ENCODE data around the gene IL10. TPM values are rescaled to one million over a fixed set of nuclear protein-coding genes. Genes with fewer than 3 reads are reported as not detected.

The IL10 gene
- total and polyA plus RNA-seq, 7 donors = 1.6 to 16.8 (median 5.4) TPM

DNA sequence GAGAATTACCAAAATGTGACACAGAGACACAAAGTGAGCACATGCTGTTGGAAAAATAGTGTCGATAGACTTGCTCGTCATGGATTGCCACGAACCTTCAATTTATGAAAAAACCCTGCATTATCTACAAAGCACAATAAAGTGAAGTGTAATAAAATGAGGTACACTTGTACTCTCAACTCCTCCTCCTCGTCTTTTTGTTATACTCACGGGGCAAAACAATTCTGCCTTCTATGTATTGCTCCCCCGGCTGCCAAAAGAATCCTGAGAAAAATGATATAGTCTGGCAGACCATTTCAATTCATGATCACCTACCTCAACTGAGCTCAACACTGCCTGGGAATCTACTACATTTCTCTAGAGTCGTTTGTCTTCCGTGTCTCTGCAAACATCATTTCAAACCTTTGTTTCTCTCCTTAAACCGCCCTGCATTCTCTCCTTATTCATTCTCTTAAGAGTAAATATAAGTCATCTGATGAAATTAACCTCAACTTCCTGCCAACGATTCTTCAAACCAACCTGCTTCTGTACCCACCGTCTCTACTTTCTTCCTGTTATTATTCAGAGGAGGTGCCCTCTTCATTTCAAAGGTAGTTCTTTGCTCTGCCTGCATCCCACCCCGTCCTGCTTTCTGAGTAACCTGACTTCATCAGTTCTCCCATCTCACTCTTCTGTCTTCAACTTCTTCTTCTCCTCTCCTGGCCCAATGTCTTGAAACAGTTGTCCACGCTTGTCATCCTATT lies 14.6 kb downstream of the IL10 start:
- TF ChIP-seq EP300 (IDR thresholded peaks at IDR 0.05) (no peak), POLR2AphosphoS5 (IDR thresholded peaks at IDR 0.05) (no peak), POLR2A (IDR thresholded peaks at IDR 0.05) (no peak), CTCF (IDR thresholded peaks at IDR 0.05) (no peak)
- Histone ChIP-seq H3K27me3 (no peaks in the 10 kb centered on the region), H3K9me3 (no peaks in the 10 kb centered on the region), H3K36me3 (no peaks in the 10 kb centered on the region), H3K27ac (no peak overlapping the region), H3K4me3 (no peak overlapping the region), H3K4me1 (no peaks in the 10 kb centered on the region)
- intact Hi-C loops (cut with DNase I) = no loop called here
- DNase-seq = no peak
- WGBS, 2 donors = 21 to 38% methylated on average over 13 of the region's 13 CpGs

GRCh38 chr1:206754011-206754410 lies 18.3 kb downstream of the IL10 start:
- no peak for TF ChIP-seq CTCF (IDR thresholded peaks at IDR 0.05)
- TF ChIP-seq POLR2AphosphoS5 (IDR thresholded peaks at IDR 0.05) = no peak
- TF ChIP-seq EP300 (IDR thresholded peaks at IDR 0.05) = no peak
- no peak for TF ChIP-seq POLR2A (IDR thresholded peaks at IDR 0.05)
- H3K4me3 ChIP-seq = no peak overlapping the region

DNA sequence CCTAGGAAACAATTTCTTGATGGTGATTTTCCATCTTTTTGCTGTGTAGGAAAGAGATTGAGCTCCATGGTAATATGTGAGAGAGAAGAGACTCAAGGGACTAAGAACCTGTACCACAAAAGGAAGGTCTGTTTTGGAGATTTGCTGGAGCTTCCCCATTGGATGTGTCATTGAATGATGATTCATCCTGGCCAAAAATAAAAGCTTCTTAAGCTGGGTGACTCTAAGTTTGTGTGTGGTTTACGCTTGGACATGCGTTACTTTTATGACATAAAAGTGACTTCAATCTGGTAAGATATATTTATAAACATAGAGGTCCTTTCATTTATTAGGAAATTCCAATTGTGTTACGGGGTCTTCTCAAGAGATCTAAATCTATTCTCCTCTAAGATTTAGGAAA lies 19.2 kb downstream of the IL10 start:
- intact Hi-C loops (cut with DNase I) = no loop called here
- DNase-seq = no peak
- no peaks in the 10 kb centered on the region for H3K36me3 ChIP-seq
- no peak for TF ChIP-seq CTCF (IDR thresholded peaks at IDR 0.05)
- TF ChIP-seq EP300 (IDR thresholded peaks at IDR 0.05) = no peak
- no peak for TF ChIP-seq POLR2AphosphoS5 (IDR thresholded peaks at IDR 0.05)
- no peak for TF ChIP-seq POLR2A (IDR thresholded peaks at IDR 0.05)
- no peak overlapping the region for H3K27ac ChIP-seq
- H3K4me1 ChIP-seq = no peaks in the 10 kb centered on the region
- no peaks in the 10 kb centered on the region for H3K27me3 ChIP-seq
- no peaks in the 10 kb centered on the region for H3K9me3 ChIP-seq
- WGBS, 2 donors = 82 to 83% methylated on average over 3 of the region's 3 CpGs
- H3K4me3 ChIP-seq = no peak overlapping the region

More at GRCh38 chr1:206754011-206754410, 18.3 kb downstream of the IL10 start:
- WGBS, 2 donors = 75 to 86% methylated on average over 1 of the region's 1 CpG
- intact Hi-C loops (cut with DNase I) = no loop called here
- no peak for DNase-seq
- Histone ChIP-seq H3K36me3 (no peaks in the 10 kb centered on the region), H3K27ac (no peak overlapping the region), H3K9me3 (no peaks in the 10 kb centered on the region), H3K4me1 (no peaks in the 10 kb centered on the region), H3K27me3 (no peaks in the 10 kb centered on the region)

- Histone ChIP-seq H3K27me3 (no peaks in the 10 kb centered on the region), H3K4me3 (no peak overlapping the region), H3K27ac (no peak overlapping the region), H3K4me1 (no peaks in the 10 kb centered on the region), H3K9me3 (no peaks in the 10 kb centered on the region), H3K36me3 (no peaks in the 10 kb centered on the region)
- intact Hi-C loops (cut with DNase I) = no loop called here
- TF ChIP-seq EP300 (IDR thresholded peaks at IDR 0.05) (no peak), POLR2AphosphoS5 (IDR thresholded peaks at IDR 0.05) (no peak), POLR2A (IDR thresholded peaks at IDR 0.05) (no peak), CTCF (IDR thresholded peaks at IDR 0.05) (no peak)
- no peak for DNase-seq
- 89 to 90% methylated on average over 2 of the region's 2 CpGs for WGBS, 2 donors
Observed at GRCh38 chr1:206752481-206752880, 19.8 kb downstream of the IL10 start.

- H3K9me3 ChIP-seq = no peaks in the 10 kb centered on the region
- H3K4me3 ChIP-seq = no peak overlapping the region
- no peaks in the 10 kb centered on the region for H3K4me1 ChIP-seq
- H3K27ac ChIP-seq = no peak overlapping the region
- 65 to 82% methylated on average over 5 of the region's 5 CpGs for WGBS, 2 donors
- no peaks in the 10 kb centered on the region for H3K36me3 ChIP-seq
- no peak for DNase-seq
- intact Hi-C loops (cut with DNase I) = no loop called here
- no peaks in the 10 kb centered on the region for H3K27me3 ChIP-seq
- TF ChIP-seq POLR2AphosphoS5 (IDR thresholded peaks at IDR 0.05) (no peak), EP300 (IDR thresholded peaks at IDR 0.05) (no peak), CTCF (IDR thresholded peaks at IDR 0.05) (no peak), POLR2A (IDR thresholded peaks at IDR 0.05) (no peak)
Observed at GRCh38 chr1:206751891-206752290, 20.4 kb downstream of the IL10 start.

Measured in sigmoid colon (tissue), 7 donors.